HG02642 (cell line): ENCODE results near the gene CHMP5.

Experiments used
- ATAC-seq: cut with Tn5 transposase; IDR thresholded peaks from one replicate; pipeline ENCODE4 v1.9.1; 2021; ENCODE audit warnings: mild to moderate bottlenecking; ENCODE audit not compliant: unreplicated experiment, poor library complexity

Gene CHMP5

GRCh38 chr9:33272061-33272460, 7.2 kb downstream of the CHMP5 start:
- no peak for ATAC-seq

GRCh38 chr9:33273266-33273971, 8.6 kb downstream of the CHMP5 start:
- no peak for ATAC-seq

GRCh38 chr9:33273972-33274328, 9.1 kb downstream of the CHMP5 start:
- no peak for ATAC-seq

GRCh38 chr9:33277484-33277883, 12.6 kb downstream of the CHMP5 start:
- no peak for ATAC-seq

- ATAC-seq: no peak
Measured at GRCh38 chr9:33285502-33285901, 20.7 kb downstream of the CHMP5 start.

- no peak for ATAC-seq
Measured at GRCh38 chr9:33287087-33287490, 22.2 kb downstream of the CHMP5 start.

GRCh38 chr9:33288235-33288634, 23.4 kb downstream of the CHMP5 start:
- ATAC-seq: no peak

- no peak for ATAC-seq
Measured at GRCh38 chr9:33288828-33289483, 24.1 kb downstream of the CHMP5 start.

- ATAC-seq: no peak
Measured at GRCh38 chr9:33289496-33289895, 24.6 kb downstream of the CHMP5 start.

- no peak for ATAC-seq
Measured at GRCh38 chr9:33289936-33290246, 25.0 kb downstream of the CHMP5 start.

GRCh38 chr9:33290247-33291030, 25.6 kb downstream of the CHMP5 start, which contains the start of gene NFX1:
Gene NFX1, plus strand, starts transcription at chr9:33290516. Its CDS starts 57 bp downstream, at chr9:33290573.
- peak; percentile 87 for ATAC-seq

GRCh38 chr9:33291031-33291397, 26.2 kb downstream of the CHMP5 start:
- no peak for ATAC-seq

- no peak for ATAC-seq
Measured at GRCh38 chr9:33291901-33292300, 27.1 kb downstream of the CHMP5 start.

- ATAC-seq: no peak
Measured at GRCh38 chr9:33293782-33294181, 28.9 kb downstream of the CHMP5 start.

GRCh38 chr9:33294670-33295432, 30.0 kb downstream of the CHMP5 start:
- no peak for ATAC-seq

- ATAC-seq: peak; percentile 31
Measured at GRCh38 chr9:33295571-33295970, 30.7 kb downstream of the CHMP5 start.

GRCh38 chr9:33297432-33297831, 32.6 kb downstream of the CHMP5 start:
- peak; percentile 92 for ATAC-seq

GRCh38 chr9:33300546-33300945, 35.7 kb downstream of the CHMP5 start:
- no peak for ATAC-seq

GRCh38 chr9:33304362-33304761, 39.5 kb downstream of the CHMP5 start:
- no peak for ATAC-seq

GRCh38 chr9:33306037-33306436, 41.2 kb downstream of the CHMP5 start:
- no peak for ATAC-seq

GRCh38 chr9:33307067-33307466, 42.2 kb downstream of the CHMP5 start:
- ATAC-seq: no peak
